Pancreas (tissue), 10 donors: ENCODE measurements around the gene CORO6. TPM values are rescaled to one million over a fixed set of nuclear protein-coding genes. Genes with fewer than 3 reads are reported as not detected.
A peak's percentile ranks its signal among the peaks of the same experiment; 100 is the strongest.

Experiments used
- ATAC-seq, 4 donors: fragments of 200-7000 bp; cut with Tn5 transposase; one replicate each; pipeline versions ENCODE4 v1.8.0 to v1.9.1; 2020; ENCODE audit warnings: mild to moderate bottlenecking in 4 of 4, moderate library complexity in 4 of 4
- DNase-seq, 6 donors: peaks; one replicate each; pipeline ENCODE4 v3.0.0-alpha.2; 2020
- FAIRE-seq: peaks from 2 replicates; lab custom pipeline; 2012; peaks lifted over from hg19 to GRCh38; lab: Jason Lieb, UNC
- H3K27ac ChIP-seq, 4 donors: fragments of 200-600 bp; sonication (generic); 1 replicate in 3 of 4; 2 replicates in 1 of 4; pipeline versions ENCODE4 v1.5.0 to v1.8.0; 2020
- H3K27me3 ChIP-seq, 4 donors: fragments of 200-600 bp; one replicate each; pipeline ENCODE4 v1.8.0; 2021
- H3K36me3 ChIP-seq, 3 donors: fragments of 200-600 bp; sonication (generic) in 1 of 3; one replicate each; pipeline versions ENCODE4 v1.5.0 to v1.8.0; 2020 to 2021
- H3K4me1 ChIP-seq, 3 donors: fragments of 200-600 bp; one replicate each; pipeline ENCODE4 v1.8.0; 2021
- H3K4me3 ChIP-seq, 4 donors: fragments of 200-600 bp; sonication (generic) in 2 of 4; one replicate each; pipeline versions ENCODE4 v1.5.0 to v1.8.0; 2020 to 2021
- H3K9me3 ChIP-seq, 4 donors: fragments of 200-600 bp; one replicate each; pipeline ENCODE4 v1.8.0; 2021
- WGBS, 2 donors: extraction: QIAGEN DNeasy Blood & Tissue Kit; methylation state at CpG; one replicate each; pipeline ENCODE4 v1.1.7; 2013; 5-methylcytosine and 5-hydroxymethylcytosine counted together
- intact Hi-C, 3 donors: fragments of 100-400 bp; cut with DNase I; formaldehyde crosslinking; loops; one replicate each; pipeline versions ENCODE4 v1.11.1 to v1.14.2; 2022
- polyA plus RNA-seq, 2 donors: library from polyadenylated mRNA; stranded (reverse); fragments of 200-250 nt; gene quantifications; one replicate each; pipeline ENCODE4 v1.2.3, GENCODE V29; 2013
- total RNA-seq, 6 donors: library from RNA; stranded (reverse); fragmentation: NEBNext Ultra II Directional in 4 of 6; extraction: Animal tissue kit (Norgen Biotek cat#: 25700) in 4 of 6; gene quantifications; one replicate each; pipeline versions ENCODE4 v1.2.1 to v1.2.4, GENCODE V29; 2021 to 2023
- TF ChIP-seq, protein P1 (sequence below), 4 donors: fragments of 200-600 bp; sonication (generic) in 3 of 4; IDR thresholded peaks; one replicate each; pipeline versions ENCODE4 v1.5.0 to v1.8.0; 2021; ENCODE audit warnings: antibody characterized with exemption in 4 of 4
- donor health status: healthy with polysubstance abuse.
- donor health status: DM: no; HTN: no; CAD: no; lungs with moderate emphysema.
- donor health status: DM: no; HTN: no; CAD: no.
- donor health status: control.
- donor health status: control.
- donor health status: Bipolar disorder and iron deficiency.
- donor health status: DM: yes; HTN: yes; CAD: no.
- donor health status: DM: no; HTN: no; CAD: no.
- donor health status: DM: no; HTN: no; CAD: no.
- donor health status: DM: yes; HTN: yes; CAD: no.

Gene CORO6
- total and polyA plus RNA-seq, 8 donors = 0.20 to 4.4 (median 0.59) TPM

- DNase-seq = peak in 3 of 6 donors; percentile 25 to 78 (median 32)
- Histone ChIP-seq H3K36me3 (no peaks in the 10 kb centered on the region), H3K27me3 (no peaks in the 10 kb centered on the region), H3K4me3 (peak overlapping the region in 3 of 4 donors; percentile 23 to 45 (median 28)), H3K9me3 (no peaks in the 10 kb centered on the region), H3K27ac (no peak overlapping the region), H3K4me1 (peaks cover 15 to 25% (median 20%) of the 10 kb centered on the region in 3 donors)
- intact Hi-C loops = no loop called here
- TF ChIP-seq, protein P1, sequence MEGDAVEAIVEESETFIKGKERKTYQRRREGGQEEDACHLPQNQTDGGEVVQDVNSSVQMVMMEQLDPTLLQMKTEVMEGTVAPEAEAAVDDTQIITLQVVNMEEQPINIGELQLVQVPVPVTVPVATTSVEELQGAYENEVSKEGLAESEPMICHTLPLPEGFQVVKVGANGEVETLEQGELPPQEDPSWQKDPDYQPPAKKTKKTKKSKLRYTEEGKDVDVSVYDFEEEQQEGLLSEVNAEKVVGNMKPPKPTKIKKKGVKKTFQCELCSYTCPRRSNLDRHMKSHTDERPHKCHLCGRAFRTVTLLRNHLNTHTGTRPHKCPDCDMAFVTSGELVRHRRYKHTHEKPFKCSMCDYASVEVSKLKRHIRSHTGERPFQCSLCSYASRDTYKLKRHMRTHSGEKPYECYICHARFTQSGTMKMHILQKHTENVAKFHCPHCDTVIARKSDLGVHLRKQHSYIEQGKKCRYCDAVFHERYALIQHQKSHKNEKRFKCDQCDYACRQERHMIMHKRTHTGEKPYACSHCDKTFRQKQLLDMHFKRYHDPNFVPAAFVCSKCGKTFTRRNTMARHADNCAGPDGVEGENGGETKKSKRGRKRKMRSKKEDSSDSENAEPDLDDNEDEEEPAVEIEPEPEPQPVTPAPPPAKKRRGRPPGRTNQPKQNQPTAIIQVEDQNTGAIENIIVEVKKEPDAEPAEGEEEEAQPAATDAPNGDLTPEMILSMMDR (IDR thresholded peaks at IDR 0.05) = no peak
- FAIRE-seq = no peak
- no peak for ATAC-seq
- WGBS, 2 donors = 34% methylated on average over 71 to 85 of the region's 85 CpGs
Observed at GRCh38 chr17:29612404-29613280, 10.1 kb downstream of the CORO6 start.

DNA sequence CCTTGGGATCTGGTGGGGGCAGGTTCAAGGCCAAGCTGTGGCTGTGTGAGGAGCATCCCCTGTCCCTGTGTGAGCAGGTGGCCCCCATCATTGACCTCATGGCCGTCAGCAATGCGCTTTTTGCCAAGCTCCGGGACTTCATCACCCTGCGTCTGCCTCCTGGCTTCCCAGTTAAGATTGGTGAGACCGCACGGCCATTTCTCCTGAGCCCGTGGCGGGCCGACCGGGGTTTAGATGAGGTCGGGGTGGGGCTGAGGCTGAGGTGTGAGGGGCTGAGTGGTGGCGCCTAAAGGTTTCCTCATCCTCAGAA is 10.7 kb downstream of the CORO6 start:
- Histone ChIP-seq H3K9me3 (no peaks in the 10 kb centered on the region), H3K4me3 (no peak overlapping the region), H3K27ac (no peak overlapping the region), H3K4me1 (peaks cover 15 to 21% (median 16%) of the 10 kb centered on the region in 3 donors), H3K27me3 (no peaks in the 10 kb centered on the region), H3K36me3 (no peaks in the 10 kb centered on the region)
- TF ChIP-seq, protein P1 (IDR thresholded peaks at IDR 0.05) = no peak
- FAIRE-seq (no peak), ATAC-seq (no peak), DNase-seq (no peak)
- intact Hi-C loops = no loop called here
- 91 to 92% methylated on average over 12 of the region's 12 CpGs for WGBS, 2 donors

DNA sequence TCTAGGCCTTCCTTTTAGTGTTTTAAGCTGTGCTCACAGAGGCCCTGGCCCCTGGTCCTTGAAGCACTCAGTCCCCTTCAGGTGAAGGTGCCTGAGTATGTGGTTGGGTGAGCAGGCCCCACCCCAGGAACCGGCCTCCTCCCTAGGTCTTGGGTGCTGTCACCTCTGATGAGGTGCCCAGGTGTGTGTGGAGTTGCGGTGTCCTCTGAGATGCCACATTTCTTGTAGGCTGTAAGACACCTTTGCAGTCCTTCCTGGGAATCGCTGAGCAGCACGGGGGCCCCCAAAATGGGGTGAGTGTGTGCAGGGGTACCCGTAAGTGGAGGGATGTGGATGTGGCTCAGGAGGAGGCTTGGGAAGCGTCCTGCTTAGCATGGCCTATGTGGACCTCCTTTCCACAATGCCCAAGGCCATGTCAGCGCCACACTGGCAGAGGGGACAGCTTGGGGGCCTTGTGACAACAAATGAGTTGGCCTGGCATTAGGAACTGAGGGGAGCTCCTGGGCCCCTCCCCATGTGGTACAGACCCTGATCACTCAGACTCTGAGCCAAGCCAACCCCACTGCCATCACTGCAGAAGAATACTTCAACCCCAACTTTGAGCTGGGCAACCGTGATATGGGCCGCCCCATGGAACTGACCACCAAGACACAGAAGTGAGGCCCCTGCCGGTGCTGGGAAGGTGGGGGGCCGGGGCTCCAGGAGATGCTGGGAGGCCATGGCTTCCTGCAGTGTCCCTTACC is 11.2 kb downstream of the CORO6 start:
- intact Hi-C loops = no loop called here
- TF ChIP-seq, protein P1 (IDR thresholded peaks at IDR 0.05) = no peak
- DNase-seq (peak in 1 of 6 donors; percentile 58), ATAC-seq (no peak), FAIRE-seq (no peak)
- WGBS, 2 donors = 92 to 96% methylated on average over 11 of the region's 11 CpGs
- Histone ChIP-seq H3K4me3 (no peak overlapping the region), H3K4me1 (peaks cover 12 to 16% (median 12%) of the 10 kb centered on the region in 3 donors), H3K9me3 (no peaks in the 10 kb centered on the region), H3K27ac (no peak overlapping the region), H3K27me3 (no peaks in the 10 kb centered on the region), H3K36me3 (no peaks in the 10 kb centered on the region)

DNA sequence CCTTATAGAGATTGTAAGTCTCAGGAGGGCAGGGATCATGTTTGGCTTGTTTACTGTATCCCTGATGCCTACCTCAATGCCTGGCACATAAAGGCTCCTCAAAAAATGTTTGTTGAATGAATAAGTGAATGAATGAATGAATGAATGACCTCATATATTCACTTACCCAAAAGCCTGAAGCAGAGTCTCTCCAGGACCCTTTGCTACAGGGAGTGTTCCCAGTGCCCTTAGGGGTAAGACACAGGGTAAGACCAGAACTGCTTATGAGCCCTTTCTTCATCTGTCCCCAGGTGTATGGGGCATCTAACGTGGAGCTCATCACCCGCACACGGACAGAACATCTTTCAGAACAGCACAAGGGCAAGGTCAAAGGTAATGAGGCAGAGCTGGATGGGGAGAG is 12.3 kb downstream of the CORO6 start:
- intact Hi-C loops = no loop called here
- ATAC-seq (no peak), DNase-seq (no peak), FAIRE-seq (no peak)
- WGBS, 2 donors = 72 to 73% methylated on average over 3 of the region's 3 CpGs
- Histone ChIP-seq H3K9me3 (no peaks in the 10 kb centered on the region), H3K27ac (no peak overlapping the region), H3K4me1 (peaks cover 3 to 12% (median 11%) of the 10 kb centered on the region in 3 donors), H3K4me3 (no peak overlapping the region), H3K27me3 (no peaks in the 10 kb centered on the region), H3K36me3 (no peaks in the 10 kb centered on the region)
- TF ChIP-seq, protein P1 (IDR thresholded peaks at IDR 0.05) = no peak
